IPS-NIHi11 (cell line): ENCODE measurements around the gene NDUFS4.
"Not testable (repeated sequence)": the region's sequence is repeated elsewhere in the genome, so short reads cannot be mapped to it uniquely, and the experiment has no call there.

Experiments used
- DNase-seq: peaks from one replicate; pipeline ENCODE4 v3.0.0; 2012; ENCODE audit warnings: mixed read lengths, low spot score

Gene NDUFS4

DNA sequence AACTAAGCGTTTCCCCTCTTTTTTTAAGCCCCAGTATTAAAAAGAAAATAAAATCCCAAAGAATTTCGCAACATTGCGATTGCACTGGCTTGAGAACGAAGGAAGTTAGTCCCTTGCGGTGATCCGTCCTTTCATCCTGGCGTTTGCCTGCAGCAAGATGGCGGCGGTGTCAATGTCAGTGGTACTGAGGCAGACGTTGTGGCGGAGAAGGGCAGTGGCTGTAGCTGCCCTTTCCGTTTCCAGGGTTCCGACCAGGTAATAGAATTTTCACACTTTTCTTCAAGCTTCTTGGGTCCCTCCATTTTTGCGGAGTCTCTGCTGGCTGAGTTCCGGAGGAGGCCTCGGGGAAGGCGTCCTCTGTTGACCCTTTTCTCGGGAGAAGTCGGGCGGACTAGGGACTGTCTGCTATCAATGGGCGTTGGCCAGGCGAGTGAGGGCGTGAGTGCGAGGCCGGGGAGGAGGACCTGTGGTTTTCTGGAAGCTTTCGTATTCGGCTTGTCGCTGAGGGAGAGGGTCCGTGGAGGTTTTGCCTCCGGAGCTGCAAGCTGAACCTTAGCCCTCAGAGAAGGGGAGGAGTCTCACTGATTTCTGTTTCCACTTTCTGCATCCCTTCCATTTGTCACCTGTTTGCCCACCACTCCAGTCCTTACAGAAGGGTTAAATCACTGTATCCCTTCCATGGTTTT, at the start of gene NDUFS4:
Gene NDUFS4 (plus strand): TSS at position 134 of the 686 bp plus-strand sequence. CDS start 24 bp downstream, at position 158.
- DNase-seq = peak; percentile 79

DNA sequence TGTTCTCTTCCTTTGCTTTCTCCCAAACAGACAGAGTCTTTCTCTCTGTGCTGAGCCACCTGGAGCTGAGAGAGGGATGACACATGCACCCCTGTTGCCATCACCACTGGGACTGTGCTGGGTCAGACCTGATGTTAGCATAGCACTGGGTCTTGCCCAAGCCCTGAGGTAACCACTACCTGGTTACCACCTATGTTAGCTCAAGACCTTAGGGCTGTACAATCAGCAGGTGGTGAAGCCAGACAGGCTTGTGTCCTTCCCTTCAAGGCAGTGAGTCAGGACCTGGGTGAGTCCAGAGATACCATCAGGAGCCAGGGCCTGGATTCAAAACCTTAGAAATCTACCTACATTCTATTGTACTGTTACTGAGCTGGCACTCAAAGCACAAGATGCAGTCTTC, 47.9 kb upstream of the NDUFS4 start:
- DNase-seq = no peak

DNA sequence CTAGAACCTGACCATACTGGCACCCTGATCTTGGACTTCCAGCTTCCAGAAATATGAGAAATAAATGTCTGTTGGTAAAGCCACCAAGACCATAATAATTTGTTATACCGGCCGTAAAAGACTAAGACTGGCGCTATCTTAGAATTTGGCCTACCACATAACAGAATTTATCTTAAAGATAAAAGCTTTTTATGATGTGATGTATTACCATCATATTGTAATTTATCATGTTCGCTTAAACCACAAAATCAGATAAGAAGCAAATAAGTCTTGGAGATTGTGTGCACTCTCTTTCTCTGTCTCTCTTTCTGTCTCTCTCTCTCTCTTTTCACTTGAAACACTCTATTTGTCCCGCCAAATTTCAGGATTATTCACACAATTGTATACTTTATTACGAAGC, 44.5 kb upstream of the NDUFS4 start:
- no peak for DNase-seq

DNA sequence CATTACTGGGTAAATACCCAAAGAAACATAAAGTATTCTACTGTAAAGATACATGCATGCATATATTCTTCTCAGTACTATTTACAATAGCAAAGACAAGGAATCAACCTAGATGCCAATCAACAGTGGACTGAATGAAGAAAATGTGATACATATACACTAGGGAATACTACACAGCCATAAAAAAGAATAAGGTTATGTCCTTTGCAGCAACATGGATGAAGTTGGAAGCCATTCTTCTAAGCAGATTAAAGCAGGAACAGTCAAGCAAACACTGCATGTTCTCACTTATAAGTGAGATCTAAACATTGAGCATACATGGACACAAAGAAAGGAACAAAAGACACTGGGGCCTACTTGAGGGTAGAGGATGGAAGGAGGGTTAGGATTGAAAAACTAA, 39.6 kb upstream of the NDUFS4 start:
- no peak for DNase-seq

DNA sequence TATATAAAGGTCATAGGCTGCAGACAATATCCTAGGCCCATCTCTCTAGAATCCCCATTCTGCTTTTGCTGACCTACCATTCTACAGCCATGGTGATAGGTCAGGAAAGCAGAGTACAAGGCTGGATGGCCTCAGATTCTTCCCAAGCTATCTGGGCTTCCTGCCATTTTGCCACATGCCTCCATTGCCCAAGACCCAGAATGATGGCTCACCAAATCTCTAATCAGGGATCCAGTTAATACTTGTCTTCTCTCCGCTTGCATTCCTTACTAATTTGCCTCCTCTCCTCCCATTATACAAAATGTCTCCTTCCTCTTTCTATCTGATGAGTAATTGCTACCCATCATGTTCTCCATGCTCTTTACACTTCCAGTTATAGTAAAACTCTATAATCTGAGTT, 22.7 kb upstream of the NDUFS4 start:
- no peak for DNase-seq

DNA sequence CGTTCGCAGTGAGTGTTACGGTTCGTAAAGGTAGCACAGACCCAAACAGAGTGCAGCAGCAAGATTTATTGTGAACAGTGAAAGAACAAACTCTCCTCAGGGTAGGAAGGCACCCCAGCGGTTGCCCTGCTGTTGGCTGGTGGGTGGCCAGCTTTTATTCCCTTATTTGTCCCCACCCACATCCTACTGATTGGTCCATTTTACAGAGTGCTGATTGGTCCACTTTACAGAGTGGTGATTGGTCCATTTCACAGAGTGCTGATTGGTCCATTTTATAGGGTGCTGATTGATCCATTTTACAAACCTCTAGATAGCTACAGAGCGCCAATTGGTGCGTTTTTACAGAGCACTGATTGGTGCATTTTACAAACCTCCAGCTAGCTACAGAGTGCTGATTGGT, 19.7 kb upstream of the NDUFS4 start:
- DNase-seq = not testable (repeated sequence)

DNA sequence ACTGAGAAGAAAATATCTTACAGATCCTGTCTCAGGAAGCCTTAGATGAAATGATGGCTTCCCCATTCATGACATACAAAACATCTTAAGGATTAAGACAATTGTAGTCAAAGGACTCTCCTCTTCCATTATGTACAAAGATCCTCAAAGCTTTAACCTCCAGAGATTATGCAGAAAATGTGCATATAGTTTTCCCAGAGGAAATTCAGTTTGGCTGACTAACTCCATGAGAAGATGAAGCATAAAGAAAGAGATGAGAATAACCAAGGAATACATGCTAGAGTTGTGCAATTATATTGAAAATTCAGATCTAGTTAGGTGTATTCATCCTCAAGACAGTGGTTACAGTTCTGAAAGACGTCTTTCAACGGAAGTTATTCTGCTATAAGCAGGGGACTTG, 18.6 kb upstream of the NDUFS4 start:
- no peak for DNase-seq

DNA sequence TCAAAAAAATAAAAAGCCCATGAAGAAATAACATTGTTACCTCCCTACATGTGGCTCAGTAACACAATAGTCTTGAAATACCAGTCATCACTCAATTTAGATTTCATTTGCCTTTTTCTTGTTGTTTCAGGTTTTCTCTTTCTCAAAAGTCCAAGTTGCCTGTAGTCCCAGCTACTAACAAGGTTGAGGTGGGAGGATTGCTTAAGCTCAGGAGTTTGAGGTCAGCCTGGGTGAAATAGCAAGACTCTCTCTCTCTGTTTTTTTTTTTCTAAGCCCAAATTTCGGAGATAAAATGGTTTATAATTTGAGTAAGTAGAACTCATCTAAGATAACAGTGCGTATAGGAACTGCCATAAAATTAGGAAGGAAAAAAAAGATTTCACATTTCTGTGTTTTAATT, 17.5 kb upstream of the NDUFS4 start:
- no peak for DNase-seq

DNA sequence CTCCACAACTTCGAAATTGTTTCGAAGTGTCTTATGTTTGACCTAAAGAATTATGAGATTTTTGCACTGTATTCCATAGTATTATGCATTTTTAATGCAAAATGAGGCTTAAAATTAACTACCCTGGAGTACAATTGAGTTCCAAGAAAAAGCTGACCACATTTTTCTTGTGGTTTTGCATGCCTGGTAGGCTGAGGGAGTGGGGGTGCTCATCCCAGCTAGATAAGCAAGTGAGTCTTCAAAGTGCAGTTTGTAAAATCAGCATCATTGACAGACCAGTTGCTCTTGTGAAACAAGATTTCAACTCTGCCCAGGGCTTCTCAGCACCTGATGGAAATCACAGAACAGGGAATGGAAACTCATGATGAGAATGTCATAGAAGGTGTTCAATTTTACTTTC, 17.0 kb upstream of the NDUFS4 start:
- no peak for DNase-seq

DNA sequence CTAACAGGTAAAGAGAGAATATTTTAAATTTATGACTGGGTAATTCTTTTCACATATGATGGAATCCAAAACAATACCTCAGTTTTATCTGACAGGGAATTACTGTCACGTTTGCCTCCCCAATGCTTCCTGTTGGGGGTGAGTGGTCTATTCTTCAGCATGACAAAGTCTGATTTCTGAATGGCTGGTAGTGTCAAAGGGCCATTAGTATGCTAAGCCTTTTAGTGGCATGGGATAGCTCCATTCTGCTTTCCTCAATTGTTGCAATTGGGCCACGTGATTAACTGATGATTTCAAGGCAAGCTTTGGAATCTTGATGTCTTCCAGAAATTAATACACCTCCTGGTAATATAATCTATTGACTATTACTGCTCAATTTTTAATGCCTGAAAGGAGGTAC, 14.7 kb upstream of the NDUFS4 start:
- peak; percentile 60 for DNase-seq

DNA sequence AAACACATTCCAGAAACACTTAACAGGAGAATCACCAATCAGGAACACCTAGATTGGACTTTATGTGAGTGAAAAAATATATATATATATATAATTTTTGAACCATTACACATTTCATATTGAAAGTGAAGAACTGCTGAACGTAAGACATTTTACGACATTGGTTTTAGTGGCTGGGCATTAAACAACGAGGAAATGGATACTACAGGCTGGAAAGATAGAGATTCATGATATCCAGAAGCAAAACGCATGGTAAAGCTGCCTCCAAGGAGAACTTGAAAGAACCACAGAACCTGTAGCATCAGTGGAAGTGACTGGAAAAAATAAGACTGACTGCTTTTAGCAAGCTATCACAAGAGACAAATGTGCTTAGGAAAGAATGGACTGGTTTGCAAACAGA, 13.2 kb upstream of the NDUFS4 start:
- no peak for DNase-seq

DNA sequence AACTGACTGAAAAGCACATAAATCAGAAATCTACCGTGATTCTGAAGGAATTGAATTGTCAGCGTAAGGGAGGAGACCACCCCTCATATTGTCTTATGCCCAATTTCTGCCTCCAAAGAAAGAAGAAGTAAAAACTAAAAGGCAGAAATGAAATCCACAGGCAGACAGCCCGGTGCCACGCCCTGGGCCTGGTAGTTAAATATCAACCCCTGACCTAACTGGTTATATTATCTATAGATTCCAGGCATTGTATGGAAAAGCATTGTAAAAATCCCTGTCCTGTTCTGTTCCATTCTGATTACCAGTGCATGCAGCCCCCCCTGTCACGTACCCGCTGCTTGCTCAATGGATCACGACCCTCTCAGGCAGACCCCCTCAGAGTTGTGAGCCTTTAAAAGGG, 11.9 kb upstream of the NDUFS4 start:
- not testable (repeated sequence) for DNase-seq

DNA sequence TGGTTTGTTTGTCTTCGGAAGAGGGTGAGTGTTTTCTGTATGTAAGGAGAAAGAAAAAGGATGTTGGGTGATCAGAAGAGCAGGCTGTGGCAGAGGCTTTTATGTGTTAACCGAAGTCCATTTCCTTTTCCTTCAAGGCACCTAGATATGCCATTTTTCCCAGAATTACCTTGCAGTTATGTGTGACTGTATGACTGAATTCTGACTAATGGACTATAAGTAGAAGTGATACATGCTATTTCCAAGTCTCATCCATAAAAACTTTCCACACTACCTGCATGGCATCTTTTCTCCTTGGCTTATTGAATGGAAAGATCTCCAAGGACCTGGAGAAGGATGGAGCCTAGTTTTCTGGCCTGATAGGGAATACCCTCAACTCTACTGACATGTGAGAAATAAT, 10.6 kb upstream of the NDUFS4 start:
- no peak for DNase-seq

DNA sequence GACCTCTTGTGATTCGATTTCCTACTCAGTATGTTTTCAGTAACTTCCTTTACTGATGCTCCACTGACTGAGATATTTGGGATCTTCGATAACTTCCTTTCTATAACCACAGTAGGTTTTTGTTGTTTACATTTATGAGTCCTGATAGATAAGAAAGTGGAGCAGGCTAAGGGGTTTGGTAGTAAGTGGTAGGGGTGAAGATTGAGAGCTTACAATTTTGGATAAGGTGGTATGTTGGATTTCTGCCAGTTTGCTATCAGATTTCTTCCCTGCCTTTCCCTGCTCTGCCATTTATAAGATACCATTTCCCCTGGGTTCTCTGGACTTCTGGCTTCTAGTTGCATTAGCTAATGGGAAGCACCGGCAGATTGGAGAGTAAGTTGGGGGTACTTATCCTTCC, 7.9 kb upstream of the NDUFS4 start:
- DNase-seq = no peak

DNA sequence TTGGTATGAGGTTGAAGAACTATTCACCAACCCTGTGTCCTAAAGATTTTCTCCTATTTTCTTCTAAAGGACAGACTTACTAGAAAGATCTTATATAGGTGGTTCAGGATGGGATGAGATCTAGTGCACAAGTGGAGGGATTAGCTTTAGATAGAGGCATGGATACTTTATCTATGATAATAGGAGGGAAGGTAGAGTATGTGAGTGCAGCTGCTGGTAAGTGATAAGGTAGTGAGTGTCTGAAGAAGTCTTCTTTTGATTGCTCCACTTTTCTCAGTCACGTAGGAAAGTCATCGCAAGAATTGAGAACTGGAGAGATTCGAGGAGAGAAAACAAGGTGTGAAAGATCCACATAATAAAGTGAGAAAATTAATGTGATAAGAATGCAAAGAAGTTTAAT, 6.0 kb upstream of the NDUFS4 start:
- DNase-seq = no peak

DNA sequence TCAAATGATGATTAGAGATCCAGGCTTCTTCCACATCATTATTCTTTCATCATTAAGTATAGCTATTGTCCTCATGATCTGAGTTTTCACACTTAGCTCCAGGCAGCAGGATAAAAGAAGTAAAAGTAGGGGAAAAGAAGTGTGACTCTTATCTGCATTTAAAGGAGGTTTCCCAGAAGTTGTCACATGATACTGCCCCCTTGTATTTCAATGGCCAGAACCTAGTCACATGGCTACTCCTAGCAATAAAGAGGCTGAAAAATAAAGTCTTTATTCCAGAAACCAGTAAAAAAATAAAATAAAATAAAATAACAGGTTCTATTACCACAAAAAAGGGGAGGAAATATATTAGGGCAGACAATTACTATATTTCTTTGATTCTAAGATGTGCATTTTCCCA, 5.3 kb upstream of the NDUFS4 start:
- DNase-seq = no peak

DNA sequence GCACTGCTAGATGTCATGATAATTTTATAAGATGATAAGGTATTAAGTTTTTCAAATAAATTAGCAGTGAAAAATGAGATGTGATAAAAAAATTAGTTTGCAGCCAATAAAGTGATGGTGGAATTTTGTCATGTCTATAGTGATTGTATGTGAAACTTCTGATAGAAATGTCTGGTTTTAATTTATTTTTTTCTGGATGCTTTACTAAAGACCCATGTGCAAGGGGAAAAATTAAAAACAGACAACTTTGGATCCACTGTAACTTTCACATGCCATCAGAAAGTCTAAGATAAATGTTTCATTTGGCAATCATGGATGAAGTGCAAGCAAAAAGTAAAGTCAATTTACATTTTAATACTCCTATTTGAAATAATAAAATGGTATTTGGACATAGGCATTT, 4.4 kb upstream of the NDUFS4 start:
- no peak for DNase-seq

DNA sequence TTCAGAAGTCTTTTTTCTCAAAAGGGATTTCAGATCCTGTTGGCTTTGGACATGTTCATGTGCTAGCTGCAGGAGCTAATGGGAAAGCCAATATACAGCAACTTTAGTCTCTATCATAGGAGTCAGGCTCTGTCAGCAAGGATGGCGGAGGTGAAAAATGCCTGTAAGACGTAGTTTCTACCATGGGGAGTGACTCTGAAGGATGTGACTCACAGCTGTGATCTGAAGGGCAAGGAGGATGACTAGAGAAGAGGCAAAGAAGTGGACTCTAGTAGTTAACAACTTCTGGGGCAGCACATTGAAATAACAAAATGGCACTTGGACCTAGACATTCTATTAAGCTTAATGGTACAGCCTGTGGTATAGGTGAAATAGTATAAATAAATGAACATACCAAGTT, 3.1 kb upstream of the NDUFS4 start:
- no peak for DNase-seq

DNA sequence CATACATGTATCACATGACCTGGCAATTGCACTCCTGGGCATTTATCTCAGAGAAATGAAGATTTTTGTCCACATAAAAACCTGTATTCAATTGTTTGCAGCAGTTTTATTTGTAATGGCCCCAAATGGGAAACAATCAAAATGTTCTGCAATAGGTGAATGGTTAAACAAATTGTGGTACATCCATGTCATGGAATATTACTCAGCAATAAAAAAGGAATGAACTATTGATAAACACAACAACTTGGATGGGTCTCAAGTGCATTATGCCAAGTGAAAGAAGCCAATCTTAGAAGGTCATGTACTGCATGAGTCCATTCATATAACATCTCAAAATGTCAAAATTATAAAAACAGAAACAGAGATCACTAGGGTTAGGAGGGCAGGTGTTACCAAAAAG, 1.5 kb upstream of the NDUFS4 start:
- DNase-seq = no peak

DNA sequence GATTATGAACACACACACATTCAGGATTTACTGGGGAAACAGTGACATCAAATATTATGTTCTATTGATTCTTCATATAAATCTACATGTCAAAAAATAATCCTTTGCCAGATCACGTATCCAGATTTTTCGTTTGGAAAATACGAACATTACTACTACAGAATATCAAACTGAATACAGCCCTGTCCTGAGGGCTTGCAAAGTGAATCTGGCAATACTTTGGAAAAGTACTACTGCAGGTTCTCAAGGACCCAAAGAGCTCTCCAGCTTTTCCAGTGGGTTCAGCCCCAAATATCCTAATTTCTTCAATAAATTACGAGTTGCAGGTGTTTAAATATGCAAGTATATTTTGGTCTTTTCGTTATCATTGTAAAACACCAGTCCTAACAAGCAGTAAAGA, 411 bp upstream of the NDUFS4 start:
- DNase-seq = no peak

DNA sequence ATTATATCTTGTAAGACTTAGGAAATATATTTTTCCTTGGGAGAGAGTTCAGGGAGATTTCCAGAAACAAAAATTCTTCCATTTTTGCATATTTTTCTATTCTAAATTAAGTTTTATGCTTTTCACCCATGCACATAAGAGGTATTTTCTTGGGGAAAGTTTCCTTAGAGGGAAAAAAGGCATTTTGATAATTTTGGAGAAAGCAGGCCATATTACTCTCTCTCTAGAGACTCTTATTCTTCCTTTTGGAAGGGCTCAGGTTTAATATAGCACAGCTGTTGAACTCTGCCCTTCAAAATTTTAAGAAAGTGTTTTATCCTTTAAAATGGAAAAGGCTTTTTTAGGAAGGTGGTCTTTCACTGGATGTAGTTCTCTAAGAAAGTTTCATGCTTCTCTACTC, 8.0 kb downstream of the NDUFS4 start:
- DNase-seq = no peak

DNA sequence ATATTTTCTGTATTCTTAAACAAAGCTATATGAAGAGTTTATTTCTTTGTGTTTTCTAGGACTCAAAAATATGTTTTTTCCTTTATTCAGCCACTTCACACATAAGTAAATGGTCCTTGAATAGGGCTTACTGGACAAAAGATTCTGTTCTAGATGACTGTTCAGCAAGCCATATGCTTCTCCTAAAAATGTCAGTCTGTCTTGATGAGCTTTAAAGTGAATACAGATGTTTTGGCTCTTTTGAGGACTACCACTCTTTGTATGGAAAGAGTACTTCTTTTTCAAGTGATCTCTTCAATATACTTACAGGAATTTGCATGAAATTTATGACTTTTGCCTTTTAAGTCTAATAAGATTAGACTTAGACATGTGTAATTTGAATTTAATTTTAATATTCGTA, 8.4 kb downstream of the NDUFS4 start:
- DNase-seq = no peak

DNA sequence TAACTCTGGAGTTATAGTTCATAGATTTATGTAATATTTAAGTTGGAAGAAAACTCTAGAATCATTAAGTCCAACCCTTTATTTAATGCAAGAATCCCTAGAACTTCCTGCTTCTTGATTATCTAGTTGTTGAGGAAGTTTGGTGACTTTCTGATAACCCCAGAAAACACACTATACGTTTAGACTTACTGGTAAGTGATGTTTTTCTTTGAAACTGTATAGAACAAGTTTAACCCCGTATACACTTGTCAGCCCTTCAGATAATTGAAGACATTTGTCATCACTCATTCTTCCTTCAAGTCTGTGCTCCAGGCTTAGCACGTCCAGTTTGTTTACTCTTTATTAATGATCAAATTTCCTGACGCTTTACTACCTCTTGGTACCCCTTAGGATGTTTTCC, 9.0 kb downstream of the NDUFS4 start:
- DNase-seq = no peak

DNA sequence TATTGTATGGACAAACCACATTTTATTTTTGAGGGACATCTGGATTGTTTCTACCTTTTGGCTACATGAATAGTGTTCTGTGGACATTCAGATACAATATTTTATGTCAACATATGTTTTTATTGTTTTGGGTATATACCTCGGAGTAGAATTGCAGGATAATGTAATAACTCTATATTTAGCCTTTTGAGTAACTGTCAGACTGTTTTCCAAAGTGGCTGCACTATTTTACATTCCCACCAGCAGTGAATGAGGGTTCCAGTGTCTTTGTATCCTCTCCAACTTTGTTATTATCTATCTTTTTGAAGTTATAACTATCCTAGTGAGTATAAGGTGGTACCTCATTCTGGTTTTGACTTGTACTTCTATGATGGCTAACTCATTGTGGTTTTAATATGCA, 11.0 kb downstream of the NDUFS4 start:
- no peak for DNase-seq

DNA sequence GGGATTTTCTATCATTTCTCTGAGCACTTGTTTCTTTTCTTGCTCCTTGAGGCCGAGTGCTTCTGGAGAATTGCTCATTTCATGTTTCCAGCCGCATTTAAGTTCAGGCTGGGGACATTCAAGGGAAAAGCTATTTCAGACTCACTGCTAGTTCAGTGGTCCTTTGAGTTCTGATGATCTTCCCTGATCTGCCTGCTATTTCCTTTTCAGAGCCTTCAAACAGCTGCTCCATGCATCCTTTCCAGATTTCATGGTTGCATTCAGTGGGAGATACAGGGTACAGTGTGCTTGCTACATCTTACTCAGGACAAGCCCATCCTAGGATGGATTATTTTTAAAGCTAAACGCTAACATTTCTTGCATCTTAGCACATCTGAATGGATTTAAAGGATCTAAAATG, 14.7 kb downstream of the NDUFS4 start:
- no peak for DNase-seq
